WTC11 (cell line): Measurements from ENCODE around the gene TTC36. TPM values are rescaled to one million over a fixed set of nuclear protein-coding genes. Genes with fewer than 3 reads are reported as not detected.
A peak's percentile ranks its signal among the peaks of the same experiment; 100 is the strongest.
"Not testable (repeated sequence)": the region's sequence is repeated elsewhere in the genome, so short reads cannot be mapped to it uniquely, and the experiment has no call there.

ENCODE experiments used
- ATAC-seq: fragments of 200-7000 bp; cut with Tn5 transposase; 2 replicates; pipeline ENCODE4 v1.10.0; 2021; ENCODE audit warnings: mild to moderate bottlenecking, moderate library complexity
- CTCF ChIA-PET: fragments of 300-600 bp; sonication (Branson Sonifier 250); formaldehyde crosslinking; loops from one replicate; lab custom pipeline; 2021; ENCODE audit warnings: antibody characterized with exemption; lab: Charles Lee
- POLR2A ChIA-PET: fragments of 350-600 bp; sonication (Branson Sonifier 250); formaldehyde crosslinking; loops from one replicate; lab custom pipeline; 2021; ENCODE audit warnings: antibody characterized with exemption; lab: Charles Lee
- DNase-seq: peaks from one replicate; pipeline ENCODE4 v3.0.0; 2021; ENCODE audit warnings: low spot score
- H3K27ac Mint-ChIP-seq: 2 replicates; pipeline ENCODE4 v1.8.0; 2021; ENCODE audit warnings: mixed read lengths
- H3K27me3 Mint-ChIP-seq: 2 replicates; pipeline ENCODE4 v1.8.0; 2021; ENCODE audit warnings: low read depth, mild to moderate bottlenecking, moderate library complexity, mixed read lengths
- H3K36me3 Mint-ChIP-seq: 2 replicates; pipeline ENCODE4 v1.8.0; 2021; ENCODE audit warnings: mixed read lengths
- H3K4me1 Mint-ChIP-seq: 2 replicates; pipeline ENCODE4 v1.8.0; 2022; ENCODE audit warnings: mixed read lengths
- H3K4me3 Mint-ChIP-seq: 2 replicates; pipeline ENCODE4 v1.8.0; 2021; ENCODE audit warnings: mild to moderate bottlenecking, moderate library complexity, mixed read lengths
- H3K9me3 Mint-ChIP-seq: 2 replicates; pipeline ENCODE4 v1.8.0; 2021; ENCODE audit warnings: mixed read lengths
- FOXK1 ChIP-seq: sonication (generic); formaldehyde crosslinking; IDR thresholded peaks from 2 replicates; pipeline ENCODE4 v1.8.0; 2022; ENCODE audit warnings: mild to moderate bottlenecking, moderate library complexity, missing genetic modification reagents
- GABPB1 ChIP-seq: sonication (generic); formaldehyde crosslinking; IDR thresholded peaks from 2 replicates; pipeline ENCODE4 v1.8.1; 2023; ENCODE audit warnings: mild to moderate bottlenecking, missing genetic modification reagents
- GRHL2 ChIP-seq: fragments of 250-450 bp; sonication (Bioruptor Pico); IDR thresholded peaks from 2 replicates; pipeline ENCODE4 v1.8.0; 2022; ENCODE audit warnings: mild to moderate bottlenecking, moderate library complexity; ENCODE audit not compliant: insufficient replicate concordance, severe bottlenecking
- JUN ChIP-seq: sonication (generic); formaldehyde crosslinking; IDR thresholded peaks from 2 replicates; pipeline ENCODE4 v1.8.0; 2023; ENCODE audit warnings: mild to moderate bottlenecking, missing genetic modification reagents
- NFATC4 ChIP-seq: fragments of 250-450 bp; sonication (Bioruptor Pico); IDR thresholded peaks from 2 replicates; pipeline ENCODE4 v1.9.0; 2021; ENCODE audit warnings: mild to moderate bottlenecking
- NFE2L1 ChIP-seq: sonication (generic); formaldehyde crosslinking; IDR thresholded peaks from 2 replicates; pipeline ENCODE4 v1.8.1; 2023; ENCODE audit warnings: missing genetic modification reagents
- NFYB ChIP-seq: sonication (generic); formaldehyde crosslinking; conservative IDR thresholded peaks from 2 replicates; pipeline ENCODE4 v1.8.0; 2022; ENCODE audit warnings: low read depth, missing genetic modification reagents
- RELA ChIP-seq: sonication (generic); formaldehyde crosslinking; IDR thresholded peaks from 2 replicates; pipeline ENCODE4 v1.8.1; 2022; ENCODE audit warnings: missing genetic modification reagents, mild to moderate bottlenecking, borderline replicate concordance
- ZNF396 ChIP-seq: fragments of 250-450 bp; sonication (Bioruptor Pico); IDR thresholded peaks from 2 replicates; pipeline ENCODE4 v1.8.0; 2021; ENCODE audit warnings: mild to moderate bottlenecking, moderate library complexity, borderline replicate concordance
- total RNA-seq: library from RNA; stranded (reverse); gene quantifications from 3 replicates; pipeline ENCODE4 v1.2.3, GENCODE V29; 2021
- TF ChIP-seq, protein P1 (sequence below): sonication (generic); formaldehyde crosslinking; conservative IDR thresholded peaks from 2 replicates; pipeline ENCODE4 v1.8.1; 2023; ENCODE audit warnings: mild to moderate bottlenecking, low read depth, missing genetic modification reagents, moderate library complexity
- TF ChIP-seq, protein P2 (sequence below): sonication (generic); formaldehyde crosslinking; IDR thresholded peaks from 2 replicates; pipeline ENCODE4 v1.8.1; 2023; ENCODE audit warnings: mild to moderate bottlenecking, missing genetic modification reagents, moderate library complexity
- TF ChIP-seq, protein P3 (sequence below): sonication (generic); formaldehyde crosslinking; IDR thresholded peaks from 2 replicates; pipeline ENCODE4 v1.8.0; 2022; ENCODE audit warnings: missing genetic modification reagents
- TF ChIP-seq, protein P4 (sequence below): fragments of 200-600 bp; IDR thresholded peaks from 2 replicates; pipeline ENCODE4 v1.8.0; 2022; ENCODE audit warnings: antibody characterized with exemption
- TF ChIP-seq, protein P5 (sequence below): sonication (generic); formaldehyde crosslinking; IDR thresholded peaks from 2 replicates; pipeline ENCODE4 v1.8.1; 2022; ENCODE audit warnings: mild to moderate bottlenecking, missing genetic modification reagents, moderate library complexity, borderline replicate concordance

TTC36 gene
- total RNA-seq, 1 experiment from 2014 or later: 0.70 TPM

DNA sequence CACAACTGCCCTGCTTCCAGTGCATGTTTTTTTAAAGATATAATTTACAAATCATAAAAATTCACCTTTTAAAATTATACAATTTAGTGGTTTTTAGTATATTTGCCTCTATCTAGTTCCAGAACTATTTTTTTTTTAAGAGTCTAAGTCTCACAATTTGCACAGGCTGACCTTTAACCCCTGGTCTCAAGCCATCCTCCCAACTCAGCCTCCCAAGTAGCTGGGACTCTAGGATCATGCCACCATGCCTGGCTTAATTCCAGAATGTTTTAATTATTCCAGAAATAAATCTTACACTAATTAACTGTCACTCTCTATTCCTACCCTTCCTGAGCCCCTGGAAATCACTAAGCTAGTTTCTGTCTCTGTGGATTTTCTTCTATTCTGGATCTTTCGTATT lies 43.5 kb downstream of the TTC36 start (continued):
- TF ChIP-seq, protein P1, sequence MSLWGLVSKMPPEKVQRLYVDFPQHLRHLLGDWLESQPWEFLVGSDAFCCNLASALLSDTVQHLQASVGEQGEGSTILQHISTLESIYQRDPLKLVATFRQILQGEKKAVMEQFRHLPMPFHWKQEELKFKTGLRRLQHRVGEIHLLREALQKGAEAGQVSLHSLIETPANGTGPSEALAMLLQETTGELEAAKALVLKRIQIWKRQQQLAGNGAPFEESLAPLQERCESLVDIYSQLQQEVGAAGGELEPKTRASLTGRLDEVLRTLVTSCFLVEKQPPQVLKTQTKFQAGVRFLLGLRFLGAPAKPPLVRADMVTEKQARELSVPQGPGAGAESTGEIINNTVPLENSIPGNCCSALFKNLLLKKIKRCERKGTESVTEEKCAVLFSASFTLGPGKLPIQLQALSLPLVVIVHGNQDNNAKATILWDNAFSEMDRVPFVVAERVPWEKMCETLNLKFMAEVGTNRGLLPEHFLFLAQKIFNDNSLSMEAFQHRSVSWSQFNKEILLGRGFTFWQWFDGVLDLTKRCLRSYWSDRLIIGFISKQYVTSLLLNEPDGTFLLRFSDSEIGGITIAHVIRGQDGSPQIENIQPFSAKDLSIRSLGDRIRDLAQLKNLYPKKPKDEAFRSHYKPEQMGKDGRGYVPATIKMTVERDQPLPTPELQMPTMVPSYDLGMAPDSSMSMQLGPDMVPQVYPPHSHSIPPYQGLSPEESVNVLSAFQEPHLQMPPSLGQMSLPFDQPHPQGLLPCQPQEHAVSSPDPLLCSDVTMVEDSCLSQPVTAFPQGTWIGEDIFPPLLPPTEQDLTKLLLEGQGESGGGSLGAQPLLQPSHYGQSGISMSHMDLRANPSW: no peak
- TF ChIP-seq, protein P2, sequence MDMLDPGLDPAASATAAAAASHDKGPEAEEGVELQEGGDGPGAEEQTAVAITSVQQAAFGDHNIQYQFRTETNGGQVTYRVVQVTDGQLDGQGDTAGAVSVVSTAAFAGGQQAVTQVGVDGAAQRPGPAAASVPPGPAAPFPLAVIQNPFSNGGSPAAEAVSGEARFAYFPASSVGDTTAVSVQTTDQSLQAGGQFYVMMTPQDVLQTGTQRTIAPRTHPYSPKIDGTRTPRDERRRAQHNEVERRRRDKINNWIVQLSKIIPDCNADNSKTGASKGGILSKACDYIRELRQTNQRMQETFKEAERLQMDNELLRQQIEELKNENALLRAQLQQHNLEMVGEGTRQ (CRISPR knock-in tag): no peak
- TF ChIP-seq, protein P3, sequence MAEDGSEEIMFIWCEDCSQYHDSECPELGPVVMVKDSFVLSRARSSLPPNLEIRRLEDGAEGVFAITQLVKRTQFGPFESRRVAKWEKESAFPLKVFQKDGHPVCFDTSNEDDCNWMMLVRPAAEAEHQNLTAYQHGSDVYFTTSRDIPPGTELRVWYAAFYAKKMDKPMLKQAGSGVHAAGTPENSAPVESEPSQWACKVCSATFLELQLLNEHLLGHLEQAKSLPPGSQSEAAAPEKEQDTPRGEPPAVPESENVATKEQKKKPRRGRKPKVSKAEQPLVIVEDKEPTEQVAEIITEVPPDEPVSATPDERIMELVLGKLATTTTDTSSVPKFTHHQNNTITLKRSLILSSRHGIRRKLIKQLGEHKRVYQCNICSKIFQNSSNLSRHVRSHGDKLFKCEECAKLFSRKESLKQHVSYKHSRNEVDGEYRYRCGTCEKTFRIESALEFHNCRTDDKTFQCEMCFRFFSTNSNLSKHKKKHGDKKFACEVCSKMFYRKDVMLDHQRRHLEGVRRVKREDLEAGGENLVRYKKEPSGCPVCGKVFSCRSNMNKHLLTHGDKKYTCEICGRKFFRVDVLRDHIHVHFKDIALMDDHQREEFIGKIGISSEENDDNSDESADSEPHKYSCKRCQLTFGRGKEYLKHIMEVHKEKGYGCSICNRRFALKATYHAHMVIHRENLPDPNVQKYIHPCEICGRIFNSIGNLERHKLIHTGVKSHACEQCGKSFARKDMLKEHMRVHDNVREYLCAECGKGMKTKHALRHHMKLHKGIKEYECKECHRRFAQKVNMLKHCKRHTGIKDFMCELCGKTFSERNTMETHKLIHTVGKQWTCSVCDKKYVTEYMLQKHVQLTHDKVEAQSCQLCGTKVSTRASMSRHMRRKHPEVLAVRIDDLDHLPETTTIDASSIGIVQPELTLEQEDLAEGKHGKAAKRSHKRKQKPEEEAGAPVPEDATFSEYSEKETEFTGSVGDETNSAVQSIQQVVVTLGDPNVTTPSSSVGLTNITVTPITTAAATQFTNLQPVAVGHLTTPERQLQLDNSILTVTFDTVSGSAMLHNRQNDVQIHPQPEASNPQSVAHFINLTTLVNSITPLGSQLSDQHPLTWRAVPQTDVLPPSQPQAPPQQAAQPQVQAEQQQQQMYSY: no peak
- TF ChIP-seq, protein P4, sequence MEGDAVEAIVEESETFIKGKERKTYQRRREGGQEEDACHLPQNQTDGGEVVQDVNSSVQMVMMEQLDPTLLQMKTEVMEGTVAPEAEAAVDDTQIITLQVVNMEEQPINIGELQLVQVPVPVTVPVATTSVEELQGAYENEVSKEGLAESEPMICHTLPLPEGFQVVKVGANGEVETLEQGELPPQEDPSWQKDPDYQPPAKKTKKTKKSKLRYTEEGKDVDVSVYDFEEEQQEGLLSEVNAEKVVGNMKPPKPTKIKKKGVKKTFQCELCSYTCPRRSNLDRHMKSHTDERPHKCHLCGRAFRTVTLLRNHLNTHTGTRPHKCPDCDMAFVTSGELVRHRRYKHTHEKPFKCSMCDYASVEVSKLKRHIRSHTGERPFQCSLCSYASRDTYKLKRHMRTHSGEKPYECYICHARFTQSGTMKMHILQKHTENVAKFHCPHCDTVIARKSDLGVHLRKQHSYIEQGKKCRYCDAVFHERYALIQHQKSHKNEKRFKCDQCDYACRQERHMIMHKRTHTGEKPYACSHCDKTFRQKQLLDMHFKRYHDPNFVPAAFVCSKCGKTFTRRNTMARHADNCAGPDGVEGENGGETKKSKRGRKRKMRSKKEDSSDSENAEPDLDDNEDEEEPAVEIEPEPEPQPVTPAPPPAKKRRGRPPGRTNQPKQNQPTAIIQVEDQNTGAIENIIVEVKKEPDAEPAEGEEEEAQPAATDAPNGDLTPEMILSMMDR: no peak
- TF ChIP-seq GRHL2 (CRISPR knock-in tag): no peak
- TF ChIP-seq, protein P5, sequence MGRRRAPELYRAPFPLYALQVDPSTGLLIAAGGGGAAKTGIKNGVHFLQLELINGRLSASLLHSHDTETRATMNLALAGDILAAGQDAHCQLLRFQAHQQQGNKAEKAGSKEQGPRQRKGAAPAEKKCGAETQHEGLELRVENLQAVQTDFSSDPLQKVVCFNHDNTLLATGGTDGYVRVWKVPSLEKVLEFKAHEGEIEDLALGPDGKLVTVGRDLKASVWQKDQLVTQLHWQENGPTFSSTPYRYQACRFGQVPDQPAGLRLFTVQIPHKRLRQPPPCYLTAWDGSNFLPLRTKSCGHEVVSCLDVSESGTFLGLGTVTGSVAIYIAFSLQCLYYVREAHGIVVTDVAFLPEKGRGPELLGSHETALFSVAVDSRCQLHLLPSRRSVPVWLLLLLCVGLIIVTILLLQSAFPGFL (CRISPR knock-in tag): no peak
- no peak for TF ChIP-seq NFYB (CRISPR knock-in tag)
- TF ChIP-seq NFATC4: no peak
- TF ChIP-seq ZNF396: no peak
- no peak for TF ChIP-seq NFE2L1
- TF ChIP-seq JUN (CRISPR knock-in tag): no peak
- no peak for TF ChIP-seq FOXK1 (CRISPR knock-in tag)
- TF ChIP-seq RELA: no peak
- TF ChIP-seq, all 79 proteins: peak for 0

DNA sequence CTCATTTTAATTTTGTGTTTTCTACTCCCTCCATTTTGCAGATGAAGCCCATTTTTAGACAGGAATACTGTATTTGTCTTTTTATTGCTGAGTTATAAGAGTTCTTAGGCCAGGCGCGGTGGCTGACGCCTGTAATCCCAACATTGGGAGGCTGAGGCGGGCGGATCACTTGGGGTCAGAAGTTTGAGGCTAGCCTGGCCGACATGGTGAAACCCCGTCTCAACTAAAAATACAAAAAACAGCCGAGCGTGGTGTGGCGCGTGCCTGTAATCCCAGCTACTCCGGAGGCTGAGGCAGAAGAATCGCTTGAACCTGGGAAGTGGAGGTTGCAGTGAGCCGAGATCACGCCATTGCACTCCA lies 44.4 kb downstream of the TTC36 start:
- H3K9me3 Mint-ChIP-seq, H3K27me3 Mint-ChIP-seq, H3K36me3 Mint-ChIP-seq, CTCF ChIA-PET, DNase-seq: not testable (repeated sequence)
- 0 out of 2 replicates have a peak, but pooled peaks have one; percentile 24 for TF ChIP-seq GABPB1 (CRISPR knock-in tag)
- peak overlapping the region; percentile 92 for H3K4me3 Mint-ChIP-seq
- peak; percentile 19 for ATAC-seq
- 0 out of 2 replicates have a peak overlapping the region, but pooled peaks have one; percentile 10 for H3K27ac Mint-ChIP-seq
- POLR2A ChIA-PET: interaction anchor here (1.5 kb wide), 1 partner anchor 64 kb away, joined by 8 read pairs; no protein-coding TSS in a partner anchor
- peaks cover 21% of the 10 kb centered on the region for H3K4me1 Mint-ChIP-seq
